Femur (tissue), 1 donor: ENCODE data around the gene SRRM2.

Source experiments
- DNase-seq: peaks from one replicate; pipeline ENCODE4 v3.0.0-alpha.2; 2017

The SRRM2 gene

GRCh38 chr16:2752035-2752849, at the start of gene SRRM2:
TSS of gene SRRM2 (plus strand) at chr16:2752638. CDS start at chr16:2756365, 3,727 bp downstream.
- peak; percentile 98 for DNase-seq

- no peak for DNase-seq
Observed at GRCh38 chr16:2702871-2703745, 49.3 kb upstream of the SRRM2 start.

GRCh38 chr16:2704166-2704982, 48.1 kb upstream of the SRRM2 start:
- no peak for DNase-seq

GRCh38 chr16:2704983-2705275, 47.5 kb upstream of the SRRM2 start:
- no peak for DNase-seq

GRCh38 chr16:2705351-2705750, 47.1 kb upstream of the SRRM2 start:
- DNase-seq, result no peak

GRCh38 chr16:2706085-2706484, 46.4 kb upstream of the SRRM2 start:
- no peak for DNase-seq

GRCh38 chr16:2706611-2707311, 45.7 kb upstream of the SRRM2 start:
- no peak for DNase-seq

GRCh38 chr16:2707368-2708289, 44.8 kb upstream of the SRRM2 start:
- no peak for DNase-seq

GRCh38 chr16:2708290-2708639, 44.2 kb upstream of the SRRM2 start:
- no peak for DNase-seq

- no peak for DNase-seq
Observed at GRCh38 chr16:2708955-2709587, 43.4 kb upstream of the SRRM2 start.

GRCh38 chr16:2709588-2709984, 42.9 kb upstream of the SRRM2 start:
- DNase-seq, result no peak

- no peak for DNase-seq
Observed at GRCh38 chr16:2710021-2710710, 42.3 kb upstream of the SRRM2 start.

- DNase-seq, result no peak
Observed at GRCh38 chr16:2710711-2711231, 41.7 kb upstream of the SRRM2 start.

GRCh38 chr16:2711370-2712062, 40.9 kb upstream of the SRRM2 start:
- no peak for DNase-seq

- DNase-seq, result no peak
Observed at GRCh38 chr16:2712063-2712441, 40.4 kb upstream of the SRRM2 start.

GRCh38 chr16:2712546-2712945, 39.9 kb upstream of the SRRM2 start:
- DNase-seq, result no peak

- no peak for DNase-seq
Observed at GRCh38 chr16:2713523-2713922, 38.9 kb upstream of the SRRM2 start.

GRCh38 chr16:2713985-2714774, 38.3 kb upstream of the SRRM2 start:
- no peak for DNase-seq

GRCh38 chr16:2715064-2715463, 37.4 kb upstream of the SRRM2 start:
- no peak for DNase-seq
